Liver (tissue), 9 donors: ENCODE data around the gene AOAH. TPM values are rescaled to one million over a fixed set of nuclear protein-coding genes. Genes with fewer than 3 reads are reported as not detected.

Source experiments
- DNase-seq: peaks from one replicate; pipeline ENCODE4 v3.0.0-alpha.2; 2017; ENCODE audit warnings: low spot score
- H3K27ac ChIP-seq, 2 donors: one replicate each; pipeline ENCODE4 v1.7.0; 2013; ENCODE audit warnings: inconsistent platforms in 2 of 2, low read length in 2 of 2, control low read depth in 1 of 2, low read depth in 1 of 2, mild to moderate bottlenecking in 1 of 2
- H3K27me3 ChIP-seq, 4 donors: one replicate each; pipeline versions ENCODE4 v1.6.1 to v1.7.0; 2013; ENCODE audit warnings: low read length in 3 of 4, inconsistent platforms in 1 of 4, mild to moderate bottlenecking in 1 of 4, moderate library complexity in 1 of 4; ENCODE audit not compliant: control insufficient read depth in 4 of 4, insufficient read depth in 4 of 4
- H3K36me3 ChIP-seq, 4 donors: one replicate each; pipeline versions ENCODE4 v1.6.1 to v1.7.0; 2013; ENCODE audit warnings: low read length in 3 of 4, mild to moderate bottlenecking in 3 of 4, low read depth in 1 of 4, moderate library complexity in 1 of 4; ENCODE audit not compliant: control insufficient read depth in 4 of 4, insufficient read depth in 3 of 4
- H3K4me1 ChIP-seq, 4 donors: one replicate each; pipeline versions ENCODE4 v1.6.1 to v1.7.0; 2013; ENCODE audit warnings: low read length in 3 of 4, mild to moderate bottlenecking in 3 of 4, moderate library complexity in 1 of 4; ENCODE audit not compliant: control insufficient read depth in 4 of 4, insufficient read depth in 4 of 4
- H3K4me3 ChIP-seq, 3 donors: one replicate each; pipeline versions ENCODE4 v1.6.1 to v1.7.0; 2013; ENCODE audit warnings: low read length in 3 of 3, control low read depth in 1 of 3, low read depth in 1 of 3, mild to moderate bottlenecking in 1 of 3
- H3K9ac ChIP-seq, 2 donors: one replicate each; pipeline ENCODE4 v1.7.0; 2013; ENCODE audit warnings: low read length in 2 of 2, mild to moderate bottlenecking in 2 of 2, moderate library complexity in 2 of 2, control low read depth in 1 of 2, low read depth in 1 of 2
- H3K9me3 ChIP-seq, 4 donors: one replicate each; pipeline versions ENCODE4 v1.6.1 to v1.7.0; 2013; ENCODE audit warnings: low read length in 3 of 4; ENCODE audit not compliant: control insufficient read depth in 4 of 4
- EGR1 ChIP-seq, 2 donors: IDR thresholded peaks; 2 replicates each; pipeline ENCODE4 v1.6.1; 2016 to 2018; ENCODE audit warnings: antibody characterized with exemption in 2 of 2, low read depth in 2 of 2
- FOXA1 ChIP-seq: IDR thresholded peaks from 2 replicates; pipeline ENCODE4 v1.6.1; 2016; ENCODE audit warnings: antibody characterized with exemption
- FOXA2 ChIP-seq: IDR thresholded peaks from 2 replicates; pipeline ENCODE4 v1.6.1; 2016; ENCODE audit warnings: antibody characterized with exemption
- GABPA ChIP-seq, 2 donors: IDR thresholded peaks in 1 of 2; conservative IDR thresholded peaks in 1 of 2; 2 replicates each; pipeline ENCODE4 v1.6.1; 2016; ENCODE audit warnings: antibody characterized with exemption in 2 of 2, mild to moderate bottlenecking in 1 of 2, moderate library complexity in 1 of 2
- HNF4A ChIP-seq, 2 donors: conservative IDR thresholded peaks; 2 replicates each; pipeline ENCODE4 v1.6.1; 2016; ENCODE audit warnings: antibody characterized with exemption in 2 of 2, mild to moderate bottlenecking in 2 of 2
- HNF4G ChIP-seq: IDR thresholded peaks from 2 replicates; pipeline ENCODE4 v1.6.1; 2016; ENCODE audit warnings: antibody characterized with exemption
- JUND ChIP-seq, 2 donors: IDR thresholded peaks; 2 replicates each; pipeline ENCODE4 v1.6.1; 2016; ENCODE audit warnings: antibody characterized with exemption in 2 of 2
- NR2F2 ChIP-seq: IDR thresholded peaks from 2 replicates; pipeline ENCODE4 v1.6.1; 2016; ENCODE audit warnings: antibody characterized with exemption
- RAD21 ChIP-seq, 2 donors: IDR thresholded peaks; 2 replicates each; pipeline ENCODE4 v1.6.1; 2016; ENCODE audit warnings: antibody characterized with exemption in 2 of 2, mild to moderate bottlenecking in 2 of 2
- RXRA ChIP-seq, 2 donors: IDR thresholded peaks; 2 replicates each; pipeline ENCODE4 v1.6.1; 2017 to 2018; ENCODE audit warnings: antibody characterized with exemption in 2 of 2, mild to moderate bottlenecking in 1 of 2
- SP1 ChIP-seq: IDR thresholded peaks from 2 replicates; pipeline ENCODE4 v1.6.1; 2018; ENCODE audit warnings: antibody characterized with exemption, mild to moderate bottlenecking
- TAF1 ChIP-seq: conservative IDR thresholded peaks from 2 replicates; pipeline ENCODE4 v1.6.1; 2016; ENCODE audit warnings: antibody characterized with exemption, mild to moderate bottlenecking
- YY1 ChIP-seq: IDR thresholded peaks from 2 replicates; pipeline ENCODE4 v1.6.1; 2016; ENCODE audit warnings: antibody characterized with exemption, mild to moderate bottlenecking
- WGBS: extraction: QIAGEN DNeasy Blood & Tissue Kit; methylation state at CpG from one replicate; pipeline ENCODE4 v1.1.7; 2013; 5-methylcytosine and 5-hydroxymethylcytosine counted together
- polyA plus RNA-seq, 2 donors: library from polyadenylated mRNA; stranded (reverse) in 1 of 2; unstranded in 1 of 2; fragments of 200-250 nt in 1 of 2; fragments of >200 nt in 1 of 2; fragmentation: Nextera tagmentation in 1 of 2; extraction: Ambion mirVana in 1 of 2; gene quantifications; one replicate each; pipeline versions ENCODE4 v1.2.1 to v1.2.3, GENCODE V29; 2013 to 2015
- total RNA-seq, 2 donors: library from RNA; depleted of rRNA; stranded (reverse); fragments of >200 nt; gene quantifications; one replicate each; pipeline ENCODE4 v1.2.3, GENCODE V29; 2014
- TF ChIP-seq, protein P1 (sequence below): IDR thresholded peaks from 2 replicates; pipeline ENCODE4 v1.6.1; 2016; ENCODE audit warnings: antibody characterized with exemption
- TF ChIP-seq, protein P2 (sequence below): IDR thresholded peaks from 2 replicates; pipeline ENCODE4 v1.6.1; 2016; ENCODE audit warnings: antibody characterized with exemption
- TF ChIP-seq, protein P3 (sequence below): IDR thresholded peaks from 2 replicates; pipeline ENCODE4 v1.6.1; 2016; ENCODE audit warnings: antibody characterized with exemption
- TF ChIP-seq, protein P4 (sequence below): IDR thresholded peaks from 2 replicates; pipeline ENCODE4 v1.6.1; 2016; ENCODE audit warnings: antibody characterized with exemption, mild to moderate bottlenecking
- TF ChIP-seq, protein P5 (sequence below): fragments of 150-350 bp; IDR thresholded peaks from 2 replicates; pipeline ENCODE4 v1.5.1; 2017; ENCODE audit warnings: improper control_type of control experiment, low read depth, low read length; ENCODE audit not compliant: missing input control
- donor health status: healthy.
- donor health status: healthy.
- donor health status: healthy.
- donor health status: healthy.
- donor health status: healthy.

Gene AOAH
- total and polyA plus RNA-seq, 4 donors = 2.4 to 26.7 (median 5.8) TPM

DNA sequence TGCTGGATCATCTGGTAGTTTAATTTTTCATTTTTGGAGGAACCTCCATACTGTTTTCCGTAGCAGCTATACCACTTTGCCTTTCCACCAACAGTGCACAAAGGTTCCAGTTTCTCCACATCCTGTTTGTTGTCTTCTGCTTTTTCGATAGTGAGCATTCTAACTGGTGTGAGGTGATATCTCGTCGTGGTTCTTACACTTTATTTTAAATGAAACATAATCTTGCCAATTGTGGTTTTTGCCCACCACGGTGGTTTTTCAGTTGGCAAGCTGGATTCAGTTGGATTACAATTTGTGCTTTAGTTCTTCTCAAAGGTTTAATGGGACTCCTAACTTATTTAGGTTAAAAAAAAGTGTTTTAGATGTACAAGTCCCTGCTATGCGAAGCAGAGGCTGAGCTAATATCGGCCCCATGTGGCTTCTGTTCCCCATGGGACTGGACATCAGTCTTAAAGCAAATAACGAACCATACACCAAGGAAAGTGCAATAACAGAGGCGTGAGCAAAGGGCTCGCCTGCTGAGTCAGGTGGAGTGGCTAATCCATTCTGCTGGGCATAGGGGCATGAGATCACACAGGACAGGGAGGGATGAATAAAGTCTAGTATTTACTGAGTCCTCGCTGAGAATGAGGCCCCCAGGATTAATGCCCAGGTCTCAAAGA lies 153.6 kb downstream of the AOAH start:
- DNase-seq = no peak
- WGBS = 84% methylated on average over 11 of the region's 11 CpGs
- Histone ChIP-seq H3K9me3 (no peaks in the 10 kb centered on the region), H3K36me3 (no peaks in the 10 kb centered on the region), H3K27ac (no peak overlapping the region), H3K9ac (no peak overlapping the region), H3K4me1 (peaks cover 0 to 10% (median 7%) of the 10 kb centered on the region in 4 donors), H3K27me3 (no peaks in the 10 kb centered on the region), H3K4me3 (no peak overlapping the region)
- TF ChIP-seq RXRA (IDR thresholded peaks at IDR 0.05) (no peak), GABPA (IDR thresholded peaks at IDR 0.05 in 1 of 2, conservative IDR thresholded peaks at IDR 0.05 in 1 of 2) (no peak), NR2F2 (no peak), RAD21 (IDR thresholded peaks at IDR 0.05) (no peak), SP1 (no peak), FOXA2 (no peak), EGR1 (IDR thresholded peaks at IDR 0.05; ENCODE audit: low read depth in 2 of 2) (no peak), YY1 (no peak), HNF4G (no peak), TAF1 (no peak), JUND (IDR thresholded peaks at IDR 0.05) (no peak)
- TF ChIP-seq, protein P1, sequence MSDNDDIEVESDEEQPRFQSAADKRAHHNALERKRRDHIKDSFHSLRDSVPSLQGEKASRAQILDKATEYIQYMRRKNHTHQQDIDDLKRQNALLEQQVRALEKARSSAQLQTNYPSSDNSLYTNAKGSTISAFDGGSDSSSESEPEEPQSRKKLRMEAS = no peak
- TF ChIP-seq, protein P2, sequence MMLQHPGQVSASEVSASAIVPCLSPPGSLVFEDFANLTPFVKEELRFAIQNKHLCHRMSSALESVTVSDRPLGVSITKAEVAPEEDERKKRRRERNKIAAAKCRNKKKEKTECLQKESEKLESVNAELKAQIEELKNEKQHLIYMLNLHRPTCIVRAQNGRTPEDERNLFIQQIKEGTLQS = no peak
- TF ChIP-seq, protein P3, sequence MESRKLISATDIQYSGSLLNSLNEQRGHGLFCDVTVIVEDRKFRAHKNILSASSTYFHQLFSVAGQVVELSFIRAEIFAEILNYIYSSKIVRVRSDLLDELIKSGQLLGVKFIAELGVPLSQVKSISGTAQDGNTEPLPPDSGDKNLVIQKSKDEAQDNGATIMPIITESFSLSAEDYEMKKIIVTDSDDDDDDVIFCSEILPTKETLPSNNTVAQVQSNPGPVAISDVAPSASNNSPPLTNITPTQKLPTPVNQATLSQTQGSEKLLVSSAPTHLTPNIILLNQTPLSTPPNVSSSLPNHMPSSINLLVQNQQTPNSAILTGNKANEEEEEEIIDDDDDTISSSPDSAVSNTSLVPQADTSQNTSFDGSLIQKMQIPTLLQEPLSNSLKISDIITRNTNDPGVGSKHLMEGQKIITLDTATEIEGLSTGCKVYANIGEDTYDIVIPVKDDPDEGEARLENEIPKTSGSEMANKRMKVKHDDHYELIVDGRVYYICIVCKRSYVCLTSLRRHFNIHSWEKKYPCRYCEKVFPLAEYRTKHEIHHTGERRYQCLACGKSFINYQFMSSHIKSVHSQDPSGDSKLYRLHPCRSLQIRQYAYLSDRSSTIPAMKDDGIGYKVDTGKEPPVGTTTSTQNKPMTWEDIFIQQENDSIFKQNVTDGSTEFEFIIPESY = no peak
- TF ChIP-seq, protein P4, sequence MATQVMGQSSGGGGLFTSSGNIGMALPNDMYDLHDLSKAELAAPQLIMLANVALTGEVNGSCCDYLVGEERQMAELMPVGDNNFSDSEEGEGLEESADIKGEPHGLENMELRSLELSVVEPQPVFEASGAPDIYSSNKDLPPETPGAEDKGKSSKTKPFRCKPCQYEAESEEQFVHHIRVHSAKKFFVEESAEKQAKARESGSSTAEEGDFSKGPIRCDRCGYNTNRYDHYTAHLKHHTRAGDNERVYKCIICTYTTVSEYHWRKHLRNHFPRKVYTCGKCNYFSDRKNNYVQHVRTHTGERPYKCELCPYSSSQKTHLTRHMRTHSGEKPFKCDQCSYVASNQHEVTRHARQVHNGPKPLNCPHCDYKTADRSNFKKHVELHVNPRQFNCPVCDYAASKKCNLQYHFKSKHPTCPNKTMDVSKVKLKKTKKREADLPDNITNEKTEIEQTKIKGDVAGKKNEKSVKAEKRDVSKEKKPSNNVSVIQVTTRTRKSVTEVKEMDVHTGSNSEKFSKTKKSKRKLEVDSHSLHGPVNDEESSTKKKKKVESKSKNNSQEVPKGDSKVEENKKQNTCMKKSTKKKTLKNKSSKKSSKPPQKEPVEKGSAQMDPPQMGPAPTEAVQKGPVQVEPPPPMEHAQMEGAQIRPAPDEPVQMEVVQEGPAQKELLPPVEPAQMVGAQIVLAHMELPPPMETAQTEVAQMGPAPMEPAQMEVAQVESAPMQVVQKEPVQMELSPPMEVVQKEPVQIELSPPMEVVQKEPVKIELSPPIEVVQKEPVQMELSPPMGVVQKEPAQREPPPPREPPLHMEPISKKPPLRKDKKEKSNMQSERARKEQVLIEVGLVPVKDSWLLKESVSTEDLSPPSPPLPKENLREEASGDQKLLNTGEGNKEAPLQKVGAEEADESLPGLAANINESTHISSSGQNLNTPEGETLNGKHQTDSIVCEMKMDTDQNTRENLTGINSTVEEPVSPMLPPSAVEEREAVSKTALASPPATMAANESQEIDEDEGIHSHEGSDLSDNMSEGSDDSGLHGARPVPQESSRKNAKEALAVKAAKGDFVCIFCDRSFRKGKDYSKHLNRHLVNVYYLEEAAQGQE = no peak

DNA sequence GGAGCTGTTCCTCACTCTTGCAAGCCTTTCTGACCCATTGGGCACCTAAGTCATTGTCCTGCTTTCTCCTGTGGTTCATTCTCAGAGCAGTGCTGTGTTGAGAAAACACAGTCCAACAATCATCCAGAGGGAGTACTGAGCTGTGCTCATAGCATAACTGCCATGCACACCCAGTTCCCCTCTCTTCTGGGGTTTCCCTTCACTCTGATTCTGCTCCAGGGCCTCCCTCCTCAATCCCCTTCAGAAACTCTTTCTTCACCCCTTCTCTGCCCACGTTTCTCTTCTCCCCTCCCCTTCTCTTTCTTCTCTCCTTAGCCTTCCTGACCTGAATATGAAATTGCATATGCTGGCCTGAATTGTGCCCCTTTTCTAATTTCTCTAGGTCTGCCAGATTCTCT lies 155.8 kb downstream of the AOAH start:
- Histone ChIP-seq H3K9me3 (no peaks in the 10 kb centered on the region), H3K9ac (no peak overlapping the region), H3K27me3 (no peaks in the 10 kb centered on the region), H3K4me3 (no peak overlapping the region), H3K27ac (no peak overlapping the region), H3K36me3 (no peaks in the 10 kb centered on the region), H3K4me1 (peaks cover 0 to 13% (median 10%) of the 10 kb centered on the region in 4 donors)
- TF ChIP-seq FOXA1 (no peak), HNF4A (conservative IDR thresholded peaks at IDR 0.05) (no peak), RXRA (IDR thresholded peaks at IDR 0.05) (no peak)
- TF ChIP-seq, protein P1 = no peak
- TF ChIP-seq, protein P5, sequence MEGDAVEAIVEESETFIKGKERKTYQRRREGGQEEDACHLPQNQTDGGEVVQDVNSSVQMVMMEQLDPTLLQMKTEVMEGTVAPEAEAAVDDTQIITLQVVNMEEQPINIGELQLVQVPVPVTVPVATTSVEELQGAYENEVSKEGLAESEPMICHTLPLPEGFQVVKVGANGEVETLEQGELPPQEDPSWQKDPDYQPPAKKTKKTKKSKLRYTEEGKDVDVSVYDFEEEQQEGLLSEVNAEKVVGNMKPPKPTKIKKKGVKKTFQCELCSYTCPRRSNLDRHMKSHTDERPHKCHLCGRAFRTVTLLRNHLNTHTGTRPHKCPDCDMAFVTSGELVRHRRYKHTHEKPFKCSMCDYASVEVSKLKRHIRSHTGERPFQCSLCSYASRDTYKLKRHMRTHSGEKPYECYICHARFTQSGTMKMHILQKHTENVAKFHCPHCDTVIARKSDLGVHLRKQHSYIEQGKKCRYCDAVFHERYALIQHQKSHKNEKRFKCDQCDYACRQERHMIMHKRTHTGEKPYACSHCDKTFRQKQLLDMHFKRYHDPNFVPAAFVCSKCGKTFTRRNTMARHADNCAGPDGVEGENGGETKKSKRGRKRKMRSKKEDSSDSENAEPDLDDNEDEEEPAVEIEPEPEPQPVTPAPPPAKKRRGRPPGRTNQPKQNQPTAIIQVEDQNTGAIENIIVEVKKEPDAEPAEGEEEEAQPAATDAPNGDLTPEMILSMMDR = no peak
- TF ChIP-seq, protein P4 = no peak
- WGBS = 65% methylated on average over 1 of the region's 1 CpG
- no peak for DNase-seq
